Astrocyte (in vitro differentiated cells and primary cell): ENCODE data around the gene F7. TPM values are rescaled to one million over a fixed set of nuclear protein-coding genes. Genes with fewer than 3 reads are reported as not detected.

Experiments used
- DNase-seq: peaks from one replicate; pipeline ENCODE4 v3.0.0-alpha.2; 2010; ENCODE audit warnings: low read depth
- FAIRE-seq: peaks from 2 replicates; lab custom pipeline; 2011; peaks lifted over from hg19 to GRCh38; lab: Jason Lieb, UNC
- H2AFZ ChIP-seq: 2 replicates; pipeline ENCODE4 v1.6.0; 2012; ENCODE audit warnings: low read depth, low read length, inconsistent platforms
- H3K27ac ChIP-seq: 2 replicates; pipeline ENCODE4 v1.5.1; 2011; ENCODE audit warnings: low read depth, low read length, inconsistent platforms
- H3K27me3 ChIP-seq: 2 replicates; pipeline ENCODE4 v1.6.0; 2011; ENCODE audit warnings: low read length, inconsistent platforms; ENCODE audit not compliant: insufficient read depth
- H3K36me3 ChIP-seq: 2 replicates; pipeline ENCODE4 v1.5.1; 2011; ENCODE audit warnings: low read length, inconsistent platforms; ENCODE audit not compliant: insufficient read depth
- H3K4me1 ChIP-seq: 2 replicates; pipeline ENCODE4 v1.5.1; 2011; ENCODE audit warnings: low read length, inconsistent platforms; ENCODE audit not compliant: insufficient read depth
- H3K4me2 ChIP-seq: 2 replicates; pipeline ENCODE4 v1.6.0; 2012; ENCODE audit warnings: low read length, inconsistent platforms
- H3K4me3 ChIP-seq: 2 replicates; pipeline ENCODE4 v1.5.1; 2011; ENCODE audit warnings: low read depth, mild to moderate bottlenecking, low read length, inconsistent platforms; ENCODE audit not compliant: insufficient read depth
- H3K79me2 ChIP-seq: 2 replicates; pipeline ENCODE4 v1.6.0; 2012; ENCODE audit warnings: mild to moderate bottlenecking, low read length, inconsistent platforms; ENCODE audit not compliant: insufficient read depth
- H3K9ac ChIP-seq: 2 replicates; pipeline ENCODE4 v1.6.0; 2012; ENCODE audit warnings: mild to moderate bottlenecking, low read length, inconsistent platforms
- H3K9me3 ChIP-seq: 2 replicates; pipeline ENCODE4 v1.5.1; 2012; ENCODE audit warnings: low read depth, mild to moderate bottlenecking, low read length, inconsistent platforms; ENCODE audit not compliant: insufficient read depth
- H4K20me1 ChIP-seq: 2 replicates; pipeline ENCODE4 v1.6.0; 2012; ENCODE audit warnings: low read length, inconsistent platforms; ENCODE audit not compliant: insufficient read depth
- H3K27ac Mint-ChIP-seq: one replicate; pipeline ENCODE4 v1.8.0; 2021; ENCODE audit warnings: mild to moderate bottlenecking, mixed read lengths; ENCODE audit not compliant: unreplicated experiment
- H3K27me3 Mint-ChIP-seq: one replicate; pipeline ENCODE4 v1.8.0; 2021; ENCODE audit warnings: low read depth, mixed read lengths; ENCODE audit not compliant: unreplicated experiment
- H3K36me3 Mint-ChIP-seq: one replicate; pipeline ENCODE4 v1.8.0; 2021; ENCODE audit warnings: low read depth, mixed read lengths; ENCODE audit not compliant: unreplicated experiment
- H3K4me1 Mint-ChIP-seq: one replicate; pipeline ENCODE4 v1.8.0; 2021; ENCODE audit warnings: low read depth, mixed read lengths; ENCODE audit not compliant: unreplicated experiment
- H3K4me3 Mint-ChIP-seq: one replicate; pipeline ENCODE4 v1.8.0; 2021; ENCODE audit warnings: mild to moderate bottlenecking, moderate library complexity, mixed read lengths; ENCODE audit not compliant: unreplicated experiment
- H3K9me3 Mint-ChIP-seq: one replicate; pipeline ENCODE4 v1.8.0; 2021; ENCODE audit warnings: mild to moderate bottlenecking, mixed read lengths; ENCODE audit not compliant: unreplicated experiment
- EZH2 ChIP-seq: IDR thresholded peaks from 2 replicates; pipeline ENCODE4 v1.6.1; 2012; ENCODE audit warnings: mild to moderate bottlenecking, low read length, inconsistent platforms; ENCODE audit not compliant: insufficient read depth
- total RNA-seq: library from RNA; stranded (reverse); gene quantifications from 2 replicates; pipeline ENCODE4 v1.2.1, GENCODE V29; 2021
- TF ChIP-seq, protein P1 (sequence below): IDR thresholded peaks from 2 replicates; pipeline ENCODE4 v1.5.1; 2011; ENCODE audit warnings: low read depth, mild to moderate bottlenecking, inconsistent platforms, low read length, moderate library complexity; ENCODE audit not compliant: insufficient read depth

F7 gene
- total RNA-seq, 1 donor from 2014 or later = not detected

GRCh38 chr13:113119822-113120189 lies 14.2 kb downstream of the F7 start:
- no peaks in the 10 kb centered on the region for H3K4me1 ChIP-seq
- H4K20me1 ChIP-seq = no peaks in the 10 kb centered on the region
- no peak overlapping the region for H2AFZ ChIP-seq
- H3K36me3 ChIP-seq = no peaks in the 10 kb centered on the region
- no peak overlapping the region for H3K9ac ChIP-seq
- H3K79me2 ChIP-seq = no peaks in the 10 kb centered on the region
- H3K9me3 ChIP-seq = no peaks in the 10 kb centered on the region
- H3K4me3 ChIP-seq = no peak overlapping the region
- FAIRE-seq = no peak
- H3K36me3 Mint-ChIP-seq = no peaks in the 10 kb centered on the region
- peaks cover 3% of the 10 kb centered on the region for H3K4me1 Mint-ChIP-seq
- H3K4me3 Mint-ChIP-seq = no peak overlapping the region
- no peak for DNase-seq
- no peak overlapping the region for H3K27ac ChIP-seq
- no peak overlapping the region for H3K27ac Mint-ChIP-seq
- H3K4me2 ChIP-seq = no peak overlapping the region
- H3K27me3 ChIP-seq = peaks cover 9% of the 10 kb centered on the region
- no peaks in the 10 kb centered on the region for H3K9me3 Mint-ChIP-seq
- TF ChIP-seq, protein P1, sequence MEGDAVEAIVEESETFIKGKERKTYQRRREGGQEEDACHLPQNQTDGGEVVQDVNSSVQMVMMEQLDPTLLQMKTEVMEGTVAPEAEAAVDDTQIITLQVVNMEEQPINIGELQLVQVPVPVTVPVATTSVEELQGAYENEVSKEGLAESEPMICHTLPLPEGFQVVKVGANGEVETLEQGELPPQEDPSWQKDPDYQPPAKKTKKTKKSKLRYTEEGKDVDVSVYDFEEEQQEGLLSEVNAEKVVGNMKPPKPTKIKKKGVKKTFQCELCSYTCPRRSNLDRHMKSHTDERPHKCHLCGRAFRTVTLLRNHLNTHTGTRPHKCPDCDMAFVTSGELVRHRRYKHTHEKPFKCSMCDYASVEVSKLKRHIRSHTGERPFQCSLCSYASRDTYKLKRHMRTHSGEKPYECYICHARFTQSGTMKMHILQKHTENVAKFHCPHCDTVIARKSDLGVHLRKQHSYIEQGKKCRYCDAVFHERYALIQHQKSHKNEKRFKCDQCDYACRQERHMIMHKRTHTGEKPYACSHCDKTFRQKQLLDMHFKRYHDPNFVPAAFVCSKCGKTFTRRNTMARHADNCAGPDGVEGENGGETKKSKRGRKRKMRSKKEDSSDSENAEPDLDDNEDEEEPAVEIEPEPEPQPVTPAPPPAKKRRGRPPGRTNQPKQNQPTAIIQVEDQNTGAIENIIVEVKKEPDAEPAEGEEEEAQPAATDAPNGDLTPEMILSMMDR = no peak
- no peak for TF ChIP-seq EZH2
- H3K27me3 Mint-ChIP-seq = peaks cover 55% of the 10 kb centered on the region

DNA sequence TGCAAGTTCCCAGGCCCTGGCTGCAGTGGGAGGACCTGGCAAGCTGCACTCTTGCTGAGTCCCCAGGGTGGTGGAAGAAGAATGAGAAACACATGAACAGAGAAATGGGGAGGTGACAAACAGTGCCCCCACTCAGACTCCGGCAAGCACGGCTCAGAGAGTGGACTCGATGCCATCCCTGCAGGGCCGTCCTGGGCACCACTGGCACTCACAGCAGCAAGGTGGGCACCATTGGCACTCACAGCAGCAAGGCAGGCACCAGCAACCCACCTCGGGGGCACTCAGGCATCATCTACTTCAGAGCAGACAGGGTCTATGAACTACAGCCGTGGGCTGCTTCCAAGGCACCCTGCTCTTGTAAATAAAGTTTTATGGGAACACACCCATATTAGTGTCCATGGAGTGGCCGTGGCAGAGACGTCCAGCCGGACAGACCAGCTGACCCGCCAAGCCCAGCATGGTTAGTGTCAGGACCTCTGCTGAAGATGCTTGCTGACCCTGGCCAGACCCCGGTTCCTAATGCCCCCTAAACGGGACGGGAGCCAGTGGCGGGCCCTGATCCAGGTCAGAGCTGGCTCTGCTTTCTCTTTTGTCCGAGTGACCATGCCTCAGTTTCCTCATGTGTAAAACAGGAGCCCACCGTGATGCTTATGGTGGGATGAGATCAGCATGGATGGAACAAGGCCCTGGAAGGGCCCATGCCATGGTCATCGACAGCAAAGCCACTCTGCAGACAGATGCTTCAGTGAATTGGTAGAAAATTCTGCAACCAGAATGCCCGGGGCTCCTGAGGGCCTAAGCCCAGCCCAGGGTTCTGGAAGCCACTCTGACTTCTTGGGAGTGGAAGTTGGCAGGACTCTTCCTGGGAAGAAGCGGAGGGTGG lies 14.9 kb downstream of the F7 start:
- H3K27me3 ChIP-seq = peaks cover 9% of the 10 kb centered on the region
- no peaks in the 10 kb centered on the region for H3K4me1 ChIP-seq
- no peak overlapping the region for H3K27ac Mint-ChIP-seq
- H3K36me3 Mint-ChIP-seq = no peaks in the 10 kb centered on the region
- H3K9me3 ChIP-seq = no peaks in the 10 kb centered on the region
- H3K4me3 ChIP-seq = no peak overlapping the region
- no peak overlapping the region for H2AFZ ChIP-seq
- H3K27me3 Mint-ChIP-seq = peaks cover 54% of the 10 kb centered on the region
- no peak overlapping the region for H3K27ac ChIP-seq
- H3K79me2 ChIP-seq = no peaks in the 10 kb centered on the region
- FAIRE-seq (no peak), DNase-seq (no peak)
- H4K20me1 ChIP-seq = no peaks in the 10 kb centered on the region
- no peak overlapping the region for H3K4me3 Mint-ChIP-seq
- no peaks in the 10 kb centered on the region for H3K36me3 ChIP-seq
- H3K4me2 ChIP-seq = no peak overlapping the region
- TF ChIP-seq, protein P1 = no peak
- no peak for TF ChIP-seq EZH2
- no peaks in the 10 kb centered on the region for H3K9me3 Mint-ChIP-seq
- H3K9ac ChIP-seq = no peak overlapping the region
- peaks cover 3% of the 10 kb centered on the region for H3K4me1 Mint-ChIP-seq
